ENCODE data around the gene PRKAG2. TPM values are rescaled to one million over a fixed set of nuclear protein-coding genes. Genes with fewer than 3 reads are reported as not detected.

PRKAG2 gene
- polyA plus RNA-seq, 3 donors = 29.2 to 59.8 (median 30.9) TPM

DNA sequence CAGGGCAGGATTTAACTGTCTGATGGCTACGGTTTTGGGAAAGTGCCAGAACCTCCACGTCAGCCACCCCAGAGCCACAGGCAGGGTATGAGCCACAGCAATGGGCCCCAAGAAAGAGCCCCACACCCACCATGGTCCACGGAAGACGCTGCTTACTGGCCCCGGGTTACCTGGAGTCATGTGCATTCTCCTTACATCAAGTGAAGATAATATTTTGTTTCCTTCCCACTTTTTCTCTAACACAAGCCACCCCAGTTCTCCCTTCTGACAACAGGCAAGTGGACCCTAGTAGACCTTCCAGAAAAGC lies 67.1 kb downstream of the PRKAG2 start:
- intact Hi-C loops (cut with micrococcal nuclease) = loop anchor here (5.0 to 10.0 kb wide), 3 partner anchors 42 to 127 kb away; no protein-coding TSS in a partner anchor
- peaks cover 63% of the 10 kb centered on the region for H4K20me1 ChIP-seq (ENCODE audit: insufficient read depth, low read length)

DNA sequence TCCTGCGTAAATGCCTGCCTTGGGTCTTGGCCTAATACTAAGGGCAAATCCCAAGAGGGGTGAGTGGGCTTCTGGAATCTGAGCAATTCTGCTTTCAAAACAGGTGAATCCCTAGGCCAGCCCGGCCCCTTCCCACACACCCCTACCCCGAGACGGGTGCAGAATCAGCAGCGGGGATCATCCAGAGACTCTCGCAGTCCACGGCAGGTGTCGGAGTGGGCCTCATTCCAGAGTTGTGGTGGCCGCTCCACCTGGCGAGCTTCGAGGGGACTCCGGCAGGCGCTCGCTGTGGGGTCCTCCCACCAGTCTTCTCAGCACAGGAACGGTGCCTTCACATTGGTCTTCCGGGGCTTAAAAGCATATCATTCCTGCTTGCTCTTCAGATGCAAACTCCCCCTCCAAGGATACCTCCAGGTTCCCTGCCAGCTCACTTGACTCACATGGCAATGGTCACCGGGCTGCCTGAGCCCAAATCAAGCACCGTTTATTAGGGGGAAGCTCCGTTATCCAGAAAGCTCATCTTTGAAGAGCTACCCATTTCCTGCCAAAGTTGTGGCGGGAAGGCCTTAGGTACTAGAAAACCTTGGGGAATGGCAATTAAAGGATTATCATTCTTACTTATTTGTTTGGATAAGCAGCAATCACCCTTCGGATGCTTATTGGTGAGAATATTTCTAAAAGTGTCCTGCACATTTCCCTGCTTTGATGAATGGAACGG lies 67.6 kb downstream of the PRKAG2 start:
- Histone ChIP-seq H3K4me3 (replicated peaks in 1 of 3; ENCODE audit: low read depth in 2 of 3, low read length in 3 of 3) (no peak overlapping the region), H3K27ac (ENCODE audit: low read depth in 1 of 2, low read length in 2 of 2) (peak overlapping the region; percentile 92 to 96), H3K27me3 (ENCODE audit: control insufficient read depth in 2 of 2, insufficient read depth in 2 of 2, low read length in 2 of 2) (no peaks in the 10 kb centered on the region), H3K9ac (ENCODE audit: insufficient read depth, low read length, poor library complexity, severe bottlenecking) (no peak overlapping the region), H3K36me3 (replicated peaks in 1 of 2; ENCODE audit: control insufficient read depth in 1 of 2, insufficient read depth in 2 of 2, low read length in 2 of 2) (peaks cover 0 to 6% of the 10 kb centered on the region in 2 donors), H3K4me1 (ENCODE audit: control insufficient read depth in 1 of 2, insufficient read depth in 2 of 2, low read length in 2 of 2) (peaks cover 52 to 53% of the 10 kb centered on the region in 2 donors), H4K20me1 (ENCODE audit: insufficient read depth, low read length) (peaks cover 58% of the 10 kb centered on the region), H3K79me2 (ENCODE audit: insufficient read depth, low read length) (peaks cover 72% of the 10 kb centered on the region), H3K9me3 (replicated peaks in 1 of 2; ENCODE audit: control insufficient read depth in 1 of 2, insufficient read depth in 1 of 2, low read length in 2 of 2) (peaks cover 0 to 4% of the 10 kb centered on the region in 2 donors), H3K4me2 (replicated peaks; ENCODE audit: extremely low read depth, low read length, poor library complexity, severe bottlenecking) (no peak overlapping the region), H2AFZ (ENCODE audit: insufficient read depth, low read depth, low read length, poor library complexity, severe bottlenecking) (no peak overlapping the region)
- intact Hi-C loops (cut with micrococcal nuclease) = loop anchor here (5.0 to 10.0 kb wide), 3 partner anchors 43 to 128 kb away; no protein-coding TSS in a partner anchor
- H3K36me3 Mint-ChIP-seq = peaks cover 28 to 41% of the 10 kb centered on the region in 2 donors
- TF ChIP-seq, protein P1, sequence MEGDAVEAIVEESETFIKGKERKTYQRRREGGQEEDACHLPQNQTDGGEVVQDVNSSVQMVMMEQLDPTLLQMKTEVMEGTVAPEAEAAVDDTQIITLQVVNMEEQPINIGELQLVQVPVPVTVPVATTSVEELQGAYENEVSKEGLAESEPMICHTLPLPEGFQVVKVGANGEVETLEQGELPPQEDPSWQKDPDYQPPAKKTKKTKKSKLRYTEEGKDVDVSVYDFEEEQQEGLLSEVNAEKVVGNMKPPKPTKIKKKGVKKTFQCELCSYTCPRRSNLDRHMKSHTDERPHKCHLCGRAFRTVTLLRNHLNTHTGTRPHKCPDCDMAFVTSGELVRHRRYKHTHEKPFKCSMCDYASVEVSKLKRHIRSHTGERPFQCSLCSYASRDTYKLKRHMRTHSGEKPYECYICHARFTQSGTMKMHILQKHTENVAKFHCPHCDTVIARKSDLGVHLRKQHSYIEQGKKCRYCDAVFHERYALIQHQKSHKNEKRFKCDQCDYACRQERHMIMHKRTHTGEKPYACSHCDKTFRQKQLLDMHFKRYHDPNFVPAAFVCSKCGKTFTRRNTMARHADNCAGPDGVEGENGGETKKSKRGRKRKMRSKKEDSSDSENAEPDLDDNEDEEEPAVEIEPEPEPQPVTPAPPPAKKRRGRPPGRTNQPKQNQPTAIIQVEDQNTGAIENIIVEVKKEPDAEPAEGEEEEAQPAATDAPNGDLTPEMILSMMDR (IDR thresholded peaks at IDR 0.05) = no peak
- DNase-seq = no peak
- H3K27me3 Mint-ChIP-seq (ENCODE audit: low read depth in 3 of 3) = peaks cover 0 to 7% (median 0%) of the 10 kb centered on the region in 3 donors
- H3K9me3 Mint-ChIP-seq = peaks cover 0 to 7% (median 3%) of the 10 kb centered on the region in 7 donors
- peak overlapping the region; percentile 47 to 99 (median 88) for H3K27ac Mint-ChIP-seq
- no peak overlapping the region for H3K4me3 Mint-ChIP-seq
- H3K4me1 Mint-ChIP-seq = peaks cover 71% of the 10 kb centered on the region
- 93% methylated on average over 18 of the region's 22 CpGs for WGBS (ENCODE audit: insufficient coverage)

More for the DNA sequence above, 67.1 kb downstream of the PRKAG2 start:
- Histone ChIP-seq H3K4me2 (replicated peaks; ENCODE audit: extremely low read depth, low read length, poor library complexity, severe bottlenecking) (no peak overlapping the region), H3K27me3 (ENCODE audit: control insufficient read depth in 2 of 2, insufficient read depth in 2 of 2, low read length in 2 of 2) (no peaks in the 10 kb centered on the region), H3K9me3 (replicated peaks in 1 of 2; ENCODE audit: control insufficient read depth in 1 of 2, insufficient read depth in 1 of 2, low read length in 2 of 2) (peaks cover 0 to 4% of the 10 kb centered on the region in 2 donors), H3K4me1 (ENCODE audit: control insufficient read depth in 1 of 2, insufficient read depth in 2 of 2, low read length in 2 of 2) (peaks cover 47% of the 10 kb centered on the region in 2 donors), H3K4me3 (replicated peaks in 1 of 3; ENCODE audit: low read depth in 2 of 3, low read length in 3 of 3) (no peak overlapping the region), H3K9ac (ENCODE audit: insufficient read depth, low read length, poor library complexity, severe bottlenecking) (no peak overlapping the region), H3K79me2 (ENCODE audit: insufficient read depth, low read length) (peaks cover 72% of the 10 kb centered on the region), H2AFZ (ENCODE audit: insufficient read depth, low read depth, low read length, poor library complexity, severe bottlenecking) (no peak overlapping the region), H3K27ac (ENCODE audit: low read depth in 1 of 2, low read length in 2 of 2) (no peak overlapping the region), H3K36me3 (replicated peaks in 1 of 2; ENCODE audit: control insufficient read depth in 1 of 2, insufficient read depth in 2 of 2, low read length in 2 of 2) (peaks cover 0 to 11% of the 10 kb centered on the region in 2 donors)
- H3K9me3 Mint-ChIP-seq = peaks cover 0 to 4% (median 3%) of the 10 kb centered on the region in 7 donors
- no peak overlapping the region for H3K4me3 Mint-ChIP-seq
- H3K27ac Mint-ChIP-seq = peak overlapping the region in 6 of 7 donors; percentile 65 to 88 (median 74)
- peaks cover 25 to 38% of the 10 kb centered on the region in 2 donors for H3K36me3 Mint-ChIP-seq
- peaks cover 69% of the 10 kb centered on the region for H3K4me1 Mint-ChIP-seq
- 92% methylated on average over 5 of the region's 5 CpGs for WGBS (ENCODE audit: insufficient coverage)
- DNase-seq = no peak
- H3K27me3 Mint-ChIP-seq (ENCODE audit: low read depth in 3 of 3) = peaks cover 0 to 7% (median 0%) of the 10 kb centered on the region in 3 donors
- TF ChIP-seq, protein P1 (IDR thresholded peaks at IDR 0.05) = no peak
